ENCODE results near the gene PNLIPRP2. TPM values are rescaled to one million over a fixed set of nuclear protein-coding genes. Genes with fewer than 3 reads are reported as not detected.

Gene PNLIPRP2
- total RNA-seq = not detected

DNA sequence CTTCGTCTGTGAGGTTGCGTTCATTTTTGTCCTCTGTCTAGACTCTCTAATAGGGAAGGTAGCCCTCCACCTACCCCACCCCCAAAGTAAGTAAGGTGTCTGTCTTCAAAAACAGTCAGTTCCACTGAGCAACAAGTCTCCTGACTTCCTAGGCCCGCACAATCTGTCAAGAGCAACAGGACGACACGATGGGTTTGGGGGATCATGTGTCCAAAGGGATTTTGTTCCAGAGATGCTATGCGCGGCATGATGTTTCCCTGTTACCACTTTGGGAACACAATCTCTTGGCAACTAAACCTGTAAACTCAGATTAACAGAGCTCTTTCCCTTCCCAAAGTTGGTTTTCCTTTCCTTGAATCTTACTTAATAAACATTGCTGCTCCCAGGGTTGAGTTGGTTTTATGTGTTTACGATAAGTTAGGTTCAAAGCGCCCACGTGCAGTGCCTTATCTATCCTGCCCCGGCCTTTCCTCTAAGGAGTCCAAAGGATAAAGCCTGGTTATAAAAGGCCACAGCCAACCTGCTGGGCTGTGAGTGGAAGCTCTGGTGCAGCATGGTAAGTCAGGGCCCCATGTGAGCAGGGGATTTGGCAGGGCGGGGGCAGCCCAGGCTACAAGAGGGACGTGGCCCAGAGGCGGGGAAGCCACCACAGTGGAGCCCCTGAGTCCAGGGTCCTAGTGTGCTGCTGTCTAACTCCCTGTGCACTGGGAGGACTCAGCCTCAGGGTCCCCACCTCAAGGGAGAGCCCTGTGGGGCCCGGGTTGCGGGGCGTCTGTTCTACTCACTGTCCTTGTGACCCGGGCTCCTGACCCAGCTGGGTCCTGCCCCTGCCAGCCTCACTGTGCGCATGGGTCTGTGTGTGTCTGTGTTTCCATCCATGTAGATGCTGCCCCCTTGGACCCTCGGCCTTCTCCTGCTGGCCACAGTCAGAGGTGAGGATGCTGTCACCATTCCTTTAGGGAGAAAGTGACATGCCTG lies at the start of gene PNLIPRP2:
Gene PNLIPRP2, plus strand, starts transcription at position 531 of the 978 bp plus-strand sequence.
- no peaks in the 10 kb centered on the region for H3K9me3 Mint-ChIP-seq
- H3K4me1 Mint-ChIP-seq (ENCODE audit: low read depth in 2 of 2) = no peaks in the 10 kb centered on the region
- no peaks in the 10 kb centered on the region for H3K36me3 Mint-ChIP-seq
- ATAC-seq (peak; percentile 33 to 34), DNase-seq (ENCODE audit: low spot score) (no peak)
- H3K27me3 Mint-ChIP-seq = peaks cover 4 to 18% of the 10 kb centered on the region in 2 donors
- H3K27ac Mint-ChIP-seq = no peak within 1 kb of the TSS
- no peak within 1 kb of the TSS for H3K4me3 Mint-ChIP-seq

DNA sequence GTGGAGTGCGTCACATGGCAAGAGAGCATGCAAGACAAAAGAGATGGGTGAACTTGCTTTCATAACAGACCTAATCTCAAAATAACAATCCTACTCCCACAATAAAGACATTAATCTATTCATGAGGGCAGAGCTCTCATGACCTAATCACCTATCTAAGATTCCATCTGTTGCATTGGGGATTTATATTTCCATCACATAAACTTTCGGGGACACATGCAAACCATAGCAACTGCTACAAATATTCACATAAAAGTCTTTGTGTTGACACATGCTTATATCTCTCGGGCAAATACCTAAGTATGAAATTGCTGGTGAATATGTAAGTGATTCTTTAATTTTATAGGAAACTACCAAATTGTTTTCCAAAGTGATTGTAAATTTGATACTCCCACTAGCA lies 46.0 kb upstream of the PNLIPRP2 start:
- H3K4me1 Mint-ChIP-seq (ENCODE audit: low read depth in 2 of 2) = no peaks in the 10 kb centered on the region
- no peaks in the 10 kb centered on the region for H3K27me3 Mint-ChIP-seq
- H3K27ac Mint-ChIP-seq = no peak overlapping the region
- H3K9me3 Mint-ChIP-seq = peaks cover 8% of the 10 kb centered on the region
- H3K36me3 Mint-ChIP-seq = no peaks in the 10 kb centered on the region
- DNase-seq (ENCODE audit: low spot score) (no peak), ATAC-seq (no peak)
- no peak overlapping the region for H3K4me3 Mint-ChIP-seq

DNA sequence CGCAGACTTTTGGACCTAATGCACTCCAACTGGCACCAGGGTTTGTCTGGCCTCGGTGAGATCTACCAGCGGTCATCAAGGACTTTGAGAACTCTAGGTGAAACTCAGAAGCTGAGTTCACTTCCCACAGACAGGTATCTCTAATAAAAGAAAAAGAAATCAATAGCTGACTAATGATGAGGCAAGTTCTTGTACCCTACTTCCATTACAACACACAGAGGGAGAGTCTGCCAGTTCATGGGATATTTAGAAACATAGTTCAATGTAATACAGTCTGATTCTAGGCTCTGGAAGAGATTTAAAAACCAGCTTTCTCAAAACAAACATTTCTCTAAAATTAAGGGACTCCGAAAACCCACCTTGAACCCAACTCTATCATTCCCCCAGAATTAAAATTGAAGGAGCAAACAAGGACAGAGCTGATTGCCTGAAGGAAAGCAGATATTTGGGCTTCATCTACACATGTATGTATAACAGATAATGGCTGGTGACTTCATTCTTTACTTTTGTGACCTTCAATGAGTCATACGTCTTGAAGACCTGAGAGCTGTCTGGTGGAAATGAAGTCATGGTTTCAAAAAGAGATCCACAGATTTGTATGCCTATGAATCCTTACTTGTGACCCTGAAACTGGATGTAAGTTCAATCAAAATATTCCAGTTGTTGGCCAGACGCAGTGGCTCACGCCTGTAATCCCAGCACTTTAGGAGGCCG lies 32.7 kb upstream of the PNLIPRP2 start:
- ATAC-seq = no peak

DNA sequence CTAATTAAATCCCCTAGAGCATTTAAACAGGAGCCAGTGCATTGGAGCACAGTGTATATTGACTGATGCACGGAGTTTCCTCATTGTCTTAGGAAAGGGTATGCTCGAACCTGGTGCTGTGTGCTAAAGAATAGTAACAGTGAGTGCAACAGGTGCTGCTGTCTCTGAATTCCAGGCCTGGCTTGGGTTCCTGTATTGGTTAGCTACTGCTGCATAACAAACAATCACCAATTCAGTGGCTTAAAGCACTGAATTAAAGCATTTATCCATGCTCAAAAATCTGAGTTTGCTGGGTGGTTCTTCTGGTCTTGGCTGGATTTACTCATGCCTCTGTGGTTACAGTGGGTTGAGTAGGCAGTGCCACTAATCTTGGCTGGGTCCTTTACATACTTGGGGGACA lies 31.8 kb upstream of the PNLIPRP2 start:
- Mint-ChIP-seq H3K4me1 (ENCODE audit: low read depth in 2 of 2) (no peaks in the 10 kb centered on the region), H3K27ac (no peak overlapping the region), H3K36me3 (no peaks in the 10 kb centered on the region), H3K9me3 (no peaks in the 10 kb centered on the region), H3K27me3 (no peaks in the 10 kb centered on the region), H3K4me3 (no peak overlapping the region)
- ATAC-seq = no peak
- no peak for DNase-seq (ENCODE audit: low spot score)

More for the DNA sequence above, 32.7 kb upstream of the PNLIPRP2 start:
- no peak for DNase-seq (ENCODE audit: low spot score)
- H3K36me3 Mint-ChIP-seq = no peaks in the 10 kb centered on the region
- H3K4me3 Mint-ChIP-seq = no peak overlapping the region
- no peaks in the 10 kb centered on the region for H3K27me3 Mint-ChIP-seq
- no peaks in the 10 kb centered on the region for H3K4me1 Mint-ChIP-seq (ENCODE audit: low read depth in 2 of 2)
- no peak overlapping the region for H3K27ac Mint-ChIP-seq
- H3K9me3 Mint-ChIP-seq = no peaks in the 10 kb centered on the region

DNA sequence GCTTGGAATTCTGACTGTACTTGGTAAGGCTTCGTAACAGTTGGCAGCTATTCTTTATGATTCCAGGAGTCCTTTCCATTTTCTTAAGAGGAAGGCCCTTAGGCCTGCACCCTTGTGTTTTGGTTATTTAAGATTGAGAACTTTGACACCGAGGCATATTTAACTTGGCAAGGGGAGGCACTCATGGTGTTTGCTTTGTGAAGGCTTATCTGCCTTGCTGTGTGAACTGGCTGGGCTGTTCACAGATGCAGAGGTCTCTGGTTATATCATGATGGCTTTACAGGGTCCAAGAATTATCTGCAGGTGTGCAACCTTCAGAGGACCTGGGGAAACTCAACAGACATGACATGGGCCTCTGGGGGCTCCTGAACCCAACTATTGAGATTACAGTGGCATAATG lies 30.8 kb upstream of the PNLIPRP2 start:
- Mint-ChIP-seq H3K9me3 (no peaks in the 10 kb centered on the region), H3K4me1 (ENCODE audit: low read depth in 2 of 2) (no peaks in the 10 kb centered on the region), H3K4me3 (no peak overlapping the region), H3K27ac (no peak overlapping the region), H3K36me3 (no peaks in the 10 kb centered on the region), H3K27me3 (no peaks in the 10 kb centered on the region)
- DNase-seq (ENCODE audit: low spot score) (no peak), ATAC-seq (no peak)

DNA sequence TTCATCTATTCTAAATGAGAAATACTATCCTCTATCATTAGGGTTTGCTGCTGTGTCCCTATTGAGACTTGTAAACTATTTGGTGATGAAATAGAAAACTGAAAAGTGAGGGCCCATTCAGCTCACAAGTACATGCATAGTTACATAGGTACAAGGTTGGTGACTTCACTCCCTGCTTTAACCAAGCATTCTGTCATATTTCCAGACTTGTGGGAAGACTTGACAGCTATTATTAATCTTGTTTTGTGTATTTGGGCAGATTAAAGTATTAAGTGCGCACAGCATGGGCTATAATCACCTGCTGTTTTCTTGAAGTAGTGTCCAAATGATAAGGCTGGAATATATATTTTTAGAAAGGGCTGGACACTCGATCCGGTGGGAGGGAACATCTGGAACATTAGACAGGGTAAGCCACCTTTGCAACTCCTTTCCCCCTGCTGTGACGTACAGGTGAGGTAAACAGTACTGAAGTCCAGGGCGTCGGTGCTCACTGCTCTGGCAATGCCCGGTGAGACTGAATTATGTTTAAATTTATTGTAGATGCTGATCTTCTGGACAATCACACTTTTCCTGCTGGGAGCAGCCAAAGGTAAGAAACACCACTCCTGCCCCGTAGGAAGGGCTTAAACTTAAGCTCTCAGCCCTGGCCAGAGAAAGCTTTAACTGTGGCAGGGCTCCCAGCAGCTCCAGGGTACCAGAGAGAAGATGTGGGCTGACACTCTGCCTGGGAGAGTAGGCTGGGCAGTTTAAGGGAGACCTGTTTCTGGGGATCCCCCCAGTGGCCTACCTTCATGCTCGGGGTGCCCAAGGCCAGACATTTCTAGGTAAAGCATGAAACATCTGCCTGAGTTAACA lies 29.9 kb upstream of the PNLIPRP2 start, which contains the start of gene PNLIPRP1:
Gene PNLIPRP1, plus strand, starts transcription at position 370 of the 855 bp plus-strand sequence. Its CDS starts 171 bp downstream, at position 541.
- Mint-ChIP-seq H3K9me3 (no peaks in the 10 kb centered on the region), H3K27ac (no peak within 1 kb of the TSS)
- no peak for ATAC-seq

DNA sequence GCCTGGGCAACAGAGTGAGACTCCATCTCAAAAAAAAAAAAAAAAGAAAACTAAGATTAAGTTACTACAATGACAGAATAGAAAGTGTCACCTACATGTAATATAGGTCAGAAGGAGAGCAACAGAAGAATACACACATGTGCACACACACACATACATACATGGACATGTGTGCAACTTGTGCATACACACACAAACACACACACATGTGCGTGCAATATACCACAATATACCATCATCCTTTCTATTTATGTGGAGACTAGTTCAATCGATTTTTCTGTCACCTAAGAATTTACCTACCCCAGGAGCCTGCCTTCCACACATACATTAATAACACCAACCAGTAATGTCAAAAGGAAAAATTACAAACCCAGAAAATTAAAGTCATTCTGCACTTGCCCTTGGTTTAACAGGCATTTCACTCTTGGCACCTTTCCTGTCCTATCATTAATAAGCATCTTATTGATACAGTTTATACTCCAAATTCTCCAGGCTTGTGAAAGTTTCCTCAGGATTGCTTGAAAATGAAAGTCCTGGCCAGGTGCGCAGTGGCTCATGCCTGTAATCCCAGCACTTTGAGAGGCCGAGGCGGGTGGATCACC lies 27.5 kb upstream of the PNLIPRP2 start:
- Mint-ChIP-seq H3K27ac (no peak overlapping the region), H3K4me3 (no peak overlapping the region), H3K36me3 (no peaks in the 10 kb centered on the region), H3K4me1 (ENCODE audit: low read depth in 2 of 2) (no peaks in the 10 kb centered on the region), H3K27me3 (no peaks in the 10 kb centered on the region), H3K9me3 (no peaks in the 10 kb centered on the region)
- DNase-seq (ENCODE audit: low spot score) (no peak), ATAC-seq (no peak)

More for the DNA sequence above, 29.9 kb upstream of the PNLIPRP2 start, which contains the start of gene PNLIPRP1:
- Mint-ChIP-seq H3K27me3 (no peaks in the 10 kb centered on the region), H3K4me3 (no peak within 1 kb of the TSS), H3K36me3 (no peaks in the 10 kb centered on the region), H3K4me1 (ENCODE audit: low read depth in 2 of 2) (no peaks in the 10 kb centered on the region)
- DNase-seq (ENCODE audit: low spot score) = no peak

DNA sequence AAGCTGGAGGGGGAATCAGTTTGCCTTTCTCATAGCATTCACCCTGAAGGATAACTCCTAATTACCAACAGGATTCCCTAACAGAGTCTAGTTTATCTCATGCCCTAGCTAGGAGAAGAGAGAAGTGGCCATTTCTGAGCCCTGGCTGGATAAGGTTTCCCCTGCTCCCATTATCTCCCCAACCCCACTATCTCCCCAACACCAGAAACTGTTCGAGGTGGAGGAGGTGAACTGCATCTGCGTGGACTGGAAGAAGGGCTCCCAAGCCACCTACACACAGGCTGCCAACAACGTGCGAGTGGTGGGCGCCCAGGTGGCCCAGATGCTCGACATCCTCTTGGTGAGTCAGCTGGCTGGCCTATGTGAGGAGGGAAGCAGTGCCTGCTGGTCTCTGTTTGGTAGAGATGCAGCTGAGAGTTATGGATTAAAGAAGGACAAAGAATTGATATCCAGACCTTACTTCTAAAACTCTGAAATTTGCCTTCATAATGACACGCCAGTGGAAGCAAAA lies 26.2 kb upstream of the PNLIPRP2 start:
- H3K4me1 Mint-ChIP-seq (ENCODE audit: low read depth in 2 of 2) = no peaks in the 10 kb centered on the region
- no peak overlapping the region for H3K4me3 Mint-ChIP-seq
- H3K27ac Mint-ChIP-seq = no peak overlapping the region
- ATAC-seq (no peak), DNase-seq (ENCODE audit: low spot score) (no peak)
- no peaks in the 10 kb centered on the region for H3K9me3 Mint-ChIP-seq
- H3K36me3 Mint-ChIP-seq = no peaks in the 10 kb centered on the region
- H3K27me3 Mint-ChIP-seq = no peaks in the 10 kb centered on the region

DNA sequence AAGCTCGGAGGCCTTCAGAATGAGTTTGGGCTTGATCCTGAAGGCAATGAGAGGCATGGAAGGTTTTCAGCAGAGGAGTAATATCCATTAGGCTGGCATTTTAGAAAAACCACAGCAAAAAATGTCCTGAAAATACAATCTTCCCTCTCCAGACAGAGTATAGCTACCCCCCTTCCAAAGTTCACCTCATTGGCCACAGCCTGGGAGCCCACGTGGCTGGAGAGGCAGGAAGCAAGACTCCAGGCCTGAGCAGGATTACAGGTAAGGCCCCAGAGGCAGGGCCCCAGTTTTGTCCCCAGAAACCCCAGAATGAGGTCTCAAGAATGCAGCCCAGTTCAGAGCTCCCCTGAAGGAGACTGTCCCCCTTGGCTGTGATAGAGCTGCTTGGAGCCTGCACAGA lies 24.7 kb upstream of the PNLIPRP2 start:
- Mint-ChIP-seq H3K36me3 (no peaks in the 10 kb centered on the region), H3K27me3 (no peaks in the 10 kb centered on the region), H3K4me3 (no peak overlapping the region), H3K9me3 (no peaks in the 10 kb centered on the region), H3K27ac (no peak overlapping the region), H3K4me1 (ENCODE audit: low read depth in 2 of 2) (no peaks in the 10 kb centered on the region)
- DNase-seq (ENCODE audit: low spot score) (no peak), ATAC-seq (no peak)

DNA sequence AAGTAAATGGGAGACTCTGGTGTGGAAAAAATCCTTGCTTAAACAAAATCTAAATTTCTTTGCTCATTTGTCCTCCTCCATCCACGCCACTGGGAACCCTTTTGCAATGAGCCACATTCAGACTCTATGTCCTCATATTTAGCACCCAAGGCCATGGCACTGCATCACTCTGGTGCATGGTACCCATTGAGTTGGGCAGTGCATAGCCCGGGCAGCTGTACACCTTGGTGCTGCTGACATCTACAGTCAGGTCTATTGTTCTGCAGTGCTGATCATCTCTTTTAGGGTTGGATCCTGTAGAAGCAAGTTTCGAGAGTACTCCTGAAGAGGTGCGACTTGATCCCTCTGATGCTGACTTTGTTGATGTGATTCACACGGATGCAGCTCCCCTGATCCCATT lies 23.2 kb upstream of the PNLIPRP2 start:
- no peak for DNase-seq (ENCODE audit: low spot score)
- no peak overlapping the region for H3K4me3 Mint-ChIP-seq
- H3K9me3 Mint-ChIP-seq = no peaks in the 10 kb centered on the region
- H3K27ac Mint-ChIP-seq = no peak overlapping the region
- no peak for ATAC-seq
- no peaks in the 10 kb centered on the region for H3K27me3 Mint-ChIP-seq
- no peaks in the 10 kb centered on the region for H3K36me3 Mint-ChIP-seq
- no peaks in the 10 kb centered on the region for H3K4me1 Mint-ChIP-seq (ENCODE audit: low read depth in 2 of 2)

DNA sequence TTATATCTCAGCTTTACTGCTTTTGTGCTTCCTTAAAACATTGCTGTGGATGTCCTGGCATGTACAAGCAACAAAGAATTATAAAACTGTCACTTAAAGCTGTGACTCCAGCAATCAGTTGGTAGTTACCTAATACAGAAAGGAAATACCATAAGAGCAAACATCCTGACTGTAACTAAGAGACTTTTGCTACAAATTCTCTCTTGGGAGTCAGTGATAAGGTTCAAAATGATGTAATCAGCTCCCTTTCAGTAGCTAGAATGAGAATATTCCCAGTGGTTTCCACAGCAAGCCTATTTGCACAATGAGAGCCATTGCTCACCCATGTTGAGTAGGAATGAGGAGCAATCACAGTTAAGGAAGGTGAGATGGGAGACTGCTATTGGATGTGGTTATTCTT lies 22.4 kb upstream of the PNLIPRP2 start:
- no peak for ATAC-seq
- no peak for DNase-seq (ENCODE audit: low spot score)
- Mint-ChIP-seq H3K27me3 (no peaks in the 10 kb centered on the region), H3K4me3 (no peak overlapping the region), H3K27ac (no peak overlapping the region), H3K36me3 (no peaks in the 10 kb centered on the region), H3K9me3 (no peaks in the 10 kb centered on the region), H3K4me1 (ENCODE audit: low read depth in 2 of 2) (no peaks in the 10 kb centered on the region)

DNA sequence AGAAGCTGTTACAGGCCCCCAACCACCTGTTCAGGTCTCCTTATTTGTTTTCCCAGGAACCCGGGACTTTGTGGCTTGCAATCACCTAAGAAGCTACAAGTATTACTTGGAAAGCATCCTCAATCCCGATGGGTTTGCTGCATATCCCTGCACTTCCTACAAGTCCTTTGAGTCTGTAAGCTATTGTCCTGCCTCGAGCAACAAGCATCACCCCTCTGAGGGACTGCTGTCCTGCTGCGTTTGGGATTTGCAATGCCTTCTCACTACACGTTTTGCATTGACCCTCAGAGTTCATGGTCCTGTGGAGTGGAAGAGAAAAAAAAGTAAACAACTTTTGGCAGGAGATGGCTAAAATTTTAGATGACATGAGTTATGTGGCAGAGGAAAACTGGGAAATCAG lies 20.8 kb upstream of the PNLIPRP2 start:
- ATAC-seq (no peak), DNase-seq (ENCODE audit: low spot score) (no peak)
- Mint-ChIP-seq H3K4me1 (ENCODE audit: low read depth in 2 of 2) (no peaks in the 10 kb centered on the region), H3K36me3 (no peaks in the 10 kb centered on the region), H3K9me3 (no peaks in the 10 kb centered on the region), H3K27ac (no peak overlapping the region), H3K4me3 (no peak overlapping the region), H3K27me3 (no peaks in the 10 kb centered on the region)
